GM21576 (cell line): ENCODE results near the gene SCPEP1.
"Not testable (repeated sequence)": the region's sequence is repeated elsewhere in the genome, so short reads cannot be mapped to it uniquely, and the experiment has no call there.

Experiments used
- ATAC-seq: cut with Tn5 transposase; IDR thresholded peaks from one replicate; pipeline ENCODE4 v1.9.1; 2021; ENCODE audit warnings: mild to moderate bottlenecking, moderate library complexity; ENCODE audit not compliant: unreplicated experiment

SCPEP1 gene

GRCh38 chr17:56977673-56978395 is at the start of gene SCPEP1:
SCPEP1 (plus strand) TSS chr17:56978131; CDS start chr17:56978160, 29 bp downstream.
- ATAC-seq = peak; percentile 61

- no peak for ATAC-seq
Observed at GRCh38 chr17:56928586-56928985, 49.3 kb upstream of the SCPEP1 start.

GRCh38 chr17:56929362-56929969 is 48.5 kb upstream of the SCPEP1 start:
- no peak for ATAC-seq

GRCh38 chr17:56930739-56931337 is 47.1 kb upstream of the SCPEP1 start:
- no peak for ATAC-seq

- ATAC-seq = no peak
Observed at GRCh38 chr17:56933151-56933745, 44.7 kb upstream of the SCPEP1 start.

GRCh38 chr17:56933868-56934267 is 44.1 kb upstream of the SCPEP1 start:
- no peak for ATAC-seq

- no peak for ATAC-seq
Observed at GRCh38 chr17:56934280-56934679, 43.7 kb upstream of the SCPEP1 start.

- ATAC-seq = no peak
Observed at GRCh38 chr17:56935461-56935860, 42.5 kb upstream of the SCPEP1 start.

GRCh38 chr17:56936697-56937322 is 41.1 kb upstream of the SCPEP1 start:
- no peak for ATAC-seq

GRCh38 chr17:56937687-56938086 is 40.2 kb upstream of the SCPEP1 start:
- no peak for ATAC-seq

GRCh38 chr17:56938206-56938605 is 39.7 kb upstream of the SCPEP1 start:
- not testable (repeated sequence) for ATAC-seq

GRCh38 chr17:56939869-56940484 is 38.0 kb upstream of the SCPEP1 start:
- ATAC-seq = no peak

GRCh38 chr17:56943505-56944125 is 34.3 kb upstream of the SCPEP1 start:
- ATAC-seq = no peak

GRCh38 chr17:56945938-56946505 is 31.9 kb upstream of the SCPEP1 start:
- ATAC-seq = no peak

- ATAC-seq = no peak
Observed at GRCh38 chr17:56947741-56948140, 30.2 kb upstream of the SCPEP1 start.

- no peak for ATAC-seq
Observed at GRCh38 chr17:56948491-56948890, 29.4 kb upstream of the SCPEP1 start.

GRCh38 chr17:56949595-56949994 is 28.3 kb upstream of the SCPEP1 start:
- ATAC-seq = no peak

- no peak for ATAC-seq
Observed at GRCh38 chr17:56956992-56957391, 20.9 kb upstream of the SCPEP1 start.

- peak; percentile 95 for ATAC-seq
Observed at GRCh38 chr17:56960596-56961538, 17.1 kb upstream of the SCPEP1 start, which contains the start of gene COIL. COIL (minus strand) TSS chr17:56961050; CDS start chr17:56961019, 31 bp downstream.
